Activated CD4-positive, alpha-beta T cell treated with anti-CD3 and anti-CD28 coated beads, Interleukin-2, amount 10 ng/mL, durations not matched to agents 7 days and 5 days (primary cell): Measurements from ENCODE around the gene CCDC152. TPM values are rescaled to one million over a fixed set of nuclear protein-coding genes. Genes with fewer than 3 reads are reported as not detected.
"Not testable (repeated sequence)": the region's sequence is repeated elsewhere in the genome, so short reads cannot be mapped to it uniquely, and the experiment has no call there.

Experiments
- CTCF ChIA-PET: fragments of 350-600 bp; sonication (Branson Sonifier 250); formaldehyde crosslinking; loops from one replicate; lab custom pipeline; 2021; ENCODE audit warnings: antibody characterized with exemption; lab: Charles Lee
- POLR2A ChIA-PET: fragments of 350-600 bp; sonication (Branson Sonifier 250); formaldehyde crosslinking; loops from one replicate; lab custom pipeline; 2021; ENCODE audit warnings: antibody characterized with exemption; lab: Charles Lee
- DNase-seq: peaks from one replicate; pipeline ENCODE4 v3.0.0-alpha.2; 2020
- H3K27ac Mint-ChIP-seq: one replicate; pipeline ENCODE4 v1.8.0; 2021; ENCODE audit warnings: mild to moderate bottlenecking, moderate library complexity, mixed read lengths
- H3K27me3 Mint-ChIP-seq: one replicate; pipeline ENCODE4 v1.8.0; 2021; ENCODE audit warnings: mixed read lengths
- H3K36me3 Mint-ChIP-seq: one replicate; pipeline ENCODE4 v1.8.0; 2021; ENCODE audit warnings: low read depth, mixed read lengths
- H3K4me1 Mint-ChIP-seq: one replicate; pipeline ENCODE4 v1.8.0; 2021; ENCODE audit warnings: mixed read lengths
- H3K4me3 Mint-ChIP-seq: one replicate; pipeline ENCODE4 v1.8.0; 2021; ENCODE audit warnings: mild to moderate bottlenecking, moderate library complexity, mixed read lengths
- H3K9me3 Mint-ChIP-seq: one replicate; pipeline ENCODE4 v1.8.0; 2021; ENCODE audit warnings: mixed read lengths
- total RNA-seq, 2 experiments: library from RNA; stranded (reverse); gene quantifications; one replicate each; pipeline ENCODE4 v1.2.3, GENCODE V29; 2021

Gene CCDC152
- 1 to 10 TPM; 4.8 to 5.2 TPM for total RNA-seq

DNA sequence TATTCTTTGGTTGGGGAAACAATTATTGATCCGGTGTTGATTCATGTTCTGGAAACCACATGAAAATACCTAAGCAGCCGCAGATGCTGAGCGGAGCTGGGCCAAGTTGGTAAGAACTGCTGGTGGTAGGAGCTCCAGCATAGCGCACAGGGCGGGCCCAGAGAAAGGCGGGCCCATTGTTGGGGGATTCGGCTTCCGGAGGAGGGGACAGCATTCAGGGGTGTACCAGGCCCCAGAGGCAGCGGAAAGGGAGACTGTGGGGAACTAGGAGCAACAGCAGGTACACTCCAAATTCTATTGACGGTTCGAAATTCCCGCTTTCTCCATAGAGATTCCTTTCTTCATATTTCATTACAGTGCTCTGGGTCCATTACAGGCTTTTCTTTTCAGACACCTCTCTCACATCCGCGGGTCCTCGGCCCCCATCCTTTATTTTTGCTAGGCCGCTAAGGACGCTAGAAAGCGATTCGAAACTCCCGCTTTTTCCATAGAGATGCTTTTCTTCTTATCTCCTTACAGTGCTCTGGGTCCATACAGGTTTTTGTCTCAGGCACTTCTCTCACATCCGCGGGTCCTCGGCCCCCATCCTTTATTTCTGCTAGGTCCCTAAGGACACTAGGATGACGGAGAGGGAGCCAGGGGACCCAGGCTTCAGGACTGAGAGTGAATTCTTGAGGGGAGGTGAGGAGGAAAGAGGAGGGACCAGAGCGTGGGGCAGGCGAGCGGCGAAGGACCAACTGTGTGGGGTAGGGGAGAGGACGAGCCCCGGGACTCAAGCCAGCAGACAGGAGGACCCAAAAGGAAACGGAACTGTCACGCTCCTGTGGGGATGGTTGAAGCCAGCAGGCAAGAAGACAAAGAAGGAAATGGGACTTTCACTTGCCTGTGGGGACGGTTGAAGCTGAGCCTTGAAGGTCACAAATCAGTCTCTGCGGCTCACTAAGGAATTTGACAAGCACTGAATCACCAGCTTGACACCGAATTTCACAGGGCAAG lies at the start of gene CCDC152:
TSS of gene CCDC152 (plus strand) at position 213 of the 996 bp plus-strand sequence. CDS start 2,304 bp downstream, outside the sequence.
- CTCF ChIA-PET: interaction anchor here (0.9 kb wide), 1 partner anchor 12 kb away, joined by 4 read pairs; no protein-coding TSS in a partner anchor
- POLR2A ChIA-PET: no interaction called here
- peaks cover 15% of the 10 kb centered on the region for H3K27me3 Mint-ChIP-seq

DNA sequence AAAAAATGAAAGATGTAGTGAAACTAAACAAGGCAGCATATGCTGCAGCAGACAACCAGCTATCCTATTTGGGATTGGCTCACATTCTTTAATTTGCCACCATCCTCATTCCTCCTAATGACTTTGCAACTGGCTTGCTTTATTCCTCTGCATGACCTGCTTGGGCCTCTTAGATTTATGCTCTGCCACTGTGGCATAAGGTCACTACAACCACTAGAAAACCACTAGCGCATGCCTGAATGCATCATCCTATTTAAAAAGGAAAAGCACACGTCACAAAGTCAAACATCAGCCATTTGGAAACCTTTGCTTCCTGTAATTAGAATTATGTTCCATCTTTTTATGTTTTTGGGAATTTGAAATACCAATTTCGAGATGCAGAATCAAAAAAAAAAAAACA lies 40.8 kb upstream of the CCDC152 start:
- Mint-ChIP-seq H3K27me3 (peaks cover 36% of the 10 kb centered on the region), H3K4me3 (no peak overlapping the region), H3K27ac (no peak overlapping the region), H3K4me1 (peaks cover 23% of the 10 kb centered on the region), H3K9me3 (no peaks in the 10 kb centered on the region), H3K36me3 (no peaks in the 10 kb centered on the region)
- CTCF ChIA-PET: interaction anchor here (1.5 kb wide), 1 partner anchor 11 kb away, joined by 3 read pairs; no protein-coding TSS in a partner anchor
- no peak for DNase-seq
- POLR2A ChIA-PET: no interaction called here

More for the DNA sequence above, at the start of gene CCDC152:
- peak; percentile 64 for DNase-seq
- H3K9me3 Mint-ChIP-seq: no peaks in the 10 kb centered on the region
- H3K4me1 Mint-ChIP-seq: peaks cover 17% of the 10 kb centered on the region
- H3K36me3 Mint-ChIP-seq: peaks cover 2% of the 10 kb centered on the region
- peak within 1 kb of the TSS; percentile 64 for H3K27ac Mint-ChIP-seq
- peak within 1 kb of the TSS; percentile 78 for H3K4me3 Mint-ChIP-seq

GRCh38 chr5:42718591-42718990 lies 38.0 kb upstream of the CCDC152 start:
- POLR2A ChIA-PET: interaction anchor here (0.7 kb wide), 1 partner anchor 194 kb away, joined by 4 read pairs; no protein-coding TSS in a partner anchor
- Mint-ChIP-seq H3K4me1 (peaks cover 32% of the 10 kb centered on the region), H3K36me3 (no peaks in the 10 kb centered on the region), H3K27ac (peak overlapping the region; percentile 34), H3K9me3 (no peaks in the 10 kb centered on the region), H3K27me3 (peaks cover 41% of the 10 kb centered on the region), H3K4me3 (peak overlapping the region; percentile 17)
- peak; percentile 50 for DNase-seq
- CTCF ChIA-PET: interaction anchor here (1.0 to 1.4 kb wide), 2 partner anchors 23 to 26 kb away, joined by 3 to 6 read pairs; no protein-coding TSS in a partner anchor

DNA sequence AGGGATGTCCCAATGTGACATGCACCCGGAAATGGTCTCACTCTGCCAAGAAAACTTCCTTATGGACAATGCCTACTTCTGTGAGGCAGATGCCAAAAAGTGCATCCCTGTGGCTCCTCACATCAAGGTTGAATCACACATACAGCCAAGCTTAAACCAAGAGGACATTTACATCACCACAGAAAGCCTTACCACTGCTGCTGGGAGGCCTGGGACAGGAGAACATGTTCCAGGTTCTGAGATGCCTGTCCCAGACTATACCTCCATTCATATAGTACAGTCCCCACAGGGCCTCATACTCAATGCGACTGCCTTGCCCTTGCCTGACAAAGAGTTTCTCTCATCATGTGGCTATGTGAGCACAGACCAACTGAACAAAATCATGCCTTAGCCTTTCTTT lies 37.6 kb upstream of the CCDC152 start:
- DNase-seq: no peak
- H3K27ac Mint-ChIP-seq: peak overlapping the region; percentile 34
- POLR2A ChIA-PET: interaction anchor here (0.7 kb wide), 1 partner anchor 193 kb away, joined by 4 read pairs; no protein-coding TSS in a partner anchor
- peaks cover 32% of the 10 kb centered on the region for H3K4me1 Mint-ChIP-seq
- CTCF ChIA-PET: interaction anchor here (1.0 to 1.4 kb wide), 2 partner anchors 22 to 26 kb away, joined by 3 to 6 read pairs; no protein-coding TSS in a partner anchor
- H3K9me3 Mint-ChIP-seq: no peaks in the 10 kb centered on the region
- no peaks in the 10 kb centered on the region for H3K36me3 Mint-ChIP-seq
- H3K4me3 Mint-ChIP-seq: peak overlapping the region; percentile 17
- H3K27me3 Mint-ChIP-seq: peaks cover 38% of the 10 kb centered on the region

GRCh38 chr5:42720251-42720650 lies 36.4 kb upstream of the CCDC152 start:
- no peaks in the 10 kb centered on the region for H3K36me3 Mint-ChIP-seq
- no peaks in the 10 kb centered on the region for H3K9me3 Mint-ChIP-seq
- peak overlapping the region; percentile 82 for H3K27ac Mint-ChIP-seq
- ChIA-PET POLR2A (no interaction called here), CTCF (no interaction called here)
- H3K4me3 Mint-ChIP-seq: peak overlapping the region; percentile 24
- H3K27me3 Mint-ChIP-seq: peaks cover 38% of the 10 kb centered on the region
- H3K4me1 Mint-ChIP-seq: peaks cover 32% of the 10 kb centered on the region
- DNase-seq: peak; percentile 29

DNA sequence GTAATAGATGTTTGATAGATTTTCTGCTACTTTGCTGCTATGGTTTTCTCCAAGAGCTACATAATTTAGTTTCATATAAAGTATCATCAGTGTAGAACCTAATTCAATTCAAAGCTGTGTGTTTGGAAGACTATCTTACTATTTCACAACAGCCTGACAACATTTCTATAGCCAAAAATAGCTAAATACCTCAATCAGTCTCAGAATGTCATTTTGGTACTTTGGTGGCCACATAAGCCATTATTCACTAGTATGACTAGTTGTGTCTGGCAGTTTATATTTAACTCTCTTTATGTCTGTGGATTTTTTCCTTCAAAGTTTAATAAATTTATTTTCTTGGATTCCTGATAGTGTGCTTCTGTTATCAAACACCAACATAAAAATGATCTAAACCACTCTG lies 35.1 kb upstream of the CCDC152 start:
- H3K4me3 Mint-ChIP-seq: no peak overlapping the region
- no peak overlapping the region for H3K27ac Mint-ChIP-seq
- ChIA-PET POLR2A (no interaction called here), CTCF (interaction anchor here (0.7 to 1.9 kb wide), 3 partner anchors 11 to 973 kb away, joined by 3 to 9 read pairs (median 3); no protein-coding TSS in a partner anchor)
- H3K9me3 Mint-ChIP-seq: no peaks in the 10 kb centered on the region
- H3K4me1 Mint-ChIP-seq: peaks cover 32% of the 10 kb centered on the region
- H3K36me3 Mint-ChIP-seq: no peaks in the 10 kb centered on the region
- peaks cover 45% of the 10 kb centered on the region for H3K27me3 Mint-ChIP-seq
- no peak for DNase-seq

DNA sequence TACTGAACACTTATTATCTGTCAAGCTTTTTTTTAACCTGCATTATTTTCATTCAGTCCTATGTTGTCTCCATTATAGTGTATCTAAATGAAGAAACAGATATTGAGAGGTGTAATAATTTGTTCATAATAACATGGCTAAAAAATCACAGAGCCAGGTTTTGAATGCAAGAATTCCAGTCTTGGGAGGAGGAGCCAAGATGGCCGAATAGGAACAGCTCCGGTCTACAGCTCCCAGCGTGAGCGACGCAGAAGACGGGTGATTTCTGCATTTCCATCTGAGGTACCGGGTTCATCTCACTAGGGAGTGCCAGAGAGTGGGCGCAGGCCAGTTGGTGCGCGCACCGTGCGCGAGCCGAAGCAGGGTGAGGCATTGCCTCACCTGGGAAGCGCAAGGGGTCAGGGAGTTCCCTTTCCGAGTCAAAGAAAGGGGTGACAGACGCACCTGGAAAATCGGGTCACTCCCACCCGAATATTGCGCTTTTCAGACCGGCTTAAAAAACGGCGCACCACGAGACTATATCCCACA lies 22.0 kb upstream of the CCDC152 start:
- H3K4me3 Mint-ChIP-seq, CTCF ChIA-PET, H3K27me3 Mint-ChIP-seq, H3K27ac Mint-ChIP-seq, H3K36me3 Mint-ChIP-seq, DNase-seq, H3K4me1 Mint-ChIP-seq, H3K9me3 Mint-ChIP-seq, POLR2A ChIA-PET: not testable (repeated sequence)

DNA sequence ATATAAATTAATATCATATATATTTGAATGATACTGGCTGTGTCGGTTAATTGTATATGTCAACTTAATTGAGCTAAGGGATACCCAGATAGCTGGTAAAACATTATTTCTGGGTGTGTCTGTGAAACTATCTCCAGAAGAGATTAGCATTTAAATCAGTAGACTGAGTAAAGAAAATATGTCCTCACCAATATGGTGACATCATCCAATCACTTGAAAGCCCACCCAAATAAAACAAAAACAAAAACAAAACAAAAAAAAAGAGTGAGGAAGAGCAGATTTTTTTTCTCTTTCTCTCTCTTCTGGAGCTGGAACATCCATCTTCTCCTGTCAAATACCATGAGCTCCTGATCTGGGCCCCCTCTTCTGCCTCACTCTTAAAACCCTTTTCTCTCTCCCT lies 15.7 kb upstream of the CCDC152 start:
- H3K4me3 Mint-ChIP-seq: no peak overlapping the region
- H3K27ac Mint-ChIP-seq: no peak overlapping the region
- no peaks in the 10 kb centered on the region for H3K4me1 Mint-ChIP-seq
- ChIA-PET POLR2A (interaction anchor here (0.6 kb wide), 1 partner anchor 278 kb away, joined by 3 read pairs; no protein-coding TSS in a partner anchor), CTCF (interaction anchor here (1.2 kb wide), 1 partner anchor 22 kb away, joined by 3 read pairs; no protein-coding TSS in a partner anchor)
- H3K9me3 Mint-ChIP-seq: no peaks in the 10 kb centered on the region
- DNase-seq: no peak
- no peaks in the 10 kb centered on the region for H3K27me3 Mint-ChIP-seq
- no peaks in the 10 kb centered on the region for H3K36me3 Mint-ChIP-seq

DNA sequence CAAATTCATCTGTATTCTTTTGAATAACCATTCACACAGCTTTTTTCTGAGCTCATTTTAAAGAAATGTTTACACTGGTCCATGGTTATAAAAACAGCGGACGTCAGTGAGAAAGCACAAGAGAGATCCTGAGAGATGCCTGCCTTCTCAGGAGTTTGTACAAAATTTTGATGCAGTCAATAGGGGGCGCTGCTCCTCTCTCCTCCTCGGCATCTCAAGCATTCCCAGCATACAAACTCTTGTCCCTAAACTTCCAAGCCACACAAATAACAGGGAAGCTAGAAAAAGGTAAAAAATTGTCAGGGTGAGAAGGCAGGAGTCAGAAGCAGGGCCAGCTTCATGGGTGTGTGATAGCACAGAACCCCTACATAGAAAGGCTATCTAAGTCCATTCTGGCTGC lies 11.2 kb upstream of the CCDC152 start:
- POLR2A ChIA-PET: no interaction called here

DNA sequence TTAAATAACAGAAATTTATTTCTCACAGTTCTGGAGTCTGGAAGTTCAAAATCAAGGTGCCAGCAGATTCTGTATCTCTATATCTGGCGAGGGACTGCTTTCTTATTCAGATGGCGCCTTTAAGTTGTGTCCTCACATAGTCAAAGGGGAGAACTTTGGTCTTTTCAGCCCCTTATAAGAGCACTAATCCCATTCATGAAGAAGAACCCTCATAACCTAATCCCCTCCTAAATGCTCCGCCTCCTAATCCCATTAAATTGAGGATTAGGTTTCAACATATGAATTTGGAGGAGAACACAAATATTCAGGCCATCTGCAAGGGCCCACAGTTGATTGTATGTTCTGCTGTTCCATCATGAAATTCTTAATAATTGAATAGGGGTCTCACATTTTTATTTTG lies 10.8 kb upstream of the CCDC152 start:
- H3K4me1 Mint-ChIP-seq: peaks cover 10% of the 10 kb centered on the region
- H3K4me3 Mint-ChIP-seq: no peak overlapping the region
- H3K36me3 Mint-ChIP-seq: no peaks in the 10 kb centered on the region
- CTCF ChIA-PET: interaction anchor here (1.0 to 2.3 kb wide), 4 partner anchors 10 to 28 kb away, joined by 3 to 6 read pairs (median 4); partner anchors contain the start of gene CCDC152
- H3K27me3 Mint-ChIP-seq: no peaks in the 10 kb centered on the region
- H3K9me3 Mint-ChIP-seq: no peaks in the 10 kb centered on the region
- no peak for DNase-seq
- POLR2A ChIA-PET: no interaction called here
- no peak overlapping the region for H3K27ac Mint-ChIP-seq

More for the DNA sequence above, 11.2 kb upstream of the CCDC152 start:
- no peak overlapping the region for H3K27ac Mint-ChIP-seq
- DNase-seq: no peak
- H3K36me3 Mint-ChIP-seq: no peaks in the 10 kb centered on the region
- no peaks in the 10 kb centered on the region for H3K9me3 Mint-ChIP-seq
- no peak overlapping the region for H3K4me3 Mint-ChIP-seq
- H3K27me3 Mint-ChIP-seq: no peaks in the 10 kb centered on the region
- CTCF ChIA-PET: interaction anchor here (1.0 to 2.3 kb wide), 4 partner anchors 11 to 27 kb away, joined by 3 to 6 read pairs (median 4); partner anchors contain the start of gene CCDC152
- H3K4me1 Mint-ChIP-seq: peaks cover 10% of the 10 kb centered on the region

GRCh38 chr5:42749020-42749419 lies 7.6 kb upstream of the CCDC152 start:
- H3K4me1 Mint-ChIP-seq: peaks cover 10% of the 10 kb centered on the region

GRCh38 chr5:42750507-42750906 lies 6.1 kb upstream of the CCDC152 start:
- POLR2A ChIA-PET: interaction anchor here (0.6 kb wide), 1 partner anchor 825 kb away, joined by 3 read pairs; the partner anchor contains the start of gene FBXO4

More at GRCh38 chr5:42749020-42749419, 7.6 kb upstream of the CCDC152 start:
- Mint-ChIP-seq H3K36me3 (no peaks in the 10 kb centered on the region), H3K9me3 (no peaks in the 10 kb centered on the region), H3K4me3 (no peak overlapping the region), H3K27me3 (peaks cover 3% of the 10 kb centered on the region), H3K27ac (no peak overlapping the region)
- CTCF ChIA-PET: no interaction called here
- peak; percentile 7 for DNase-seq
- POLR2A ChIA-PET: no interaction called here

More at GRCh38 chr5:42750507-42750906, 6.1 kb upstream of the CCDC152 start:
- Mint-ChIP-seq H3K27ac (no peak overlapping the region), H3K4me3 (no peak overlapping the region), H3K4me1 (peaks cover 10% of the 10 kb centered on the region), H3K9me3 (no peaks in the 10 kb centered on the region), H3K27me3 (peaks cover 6% of the 10 kb centered on the region), H3K36me3 (no peaks in the 10 kb centered on the region)
- CTCF ChIA-PET: interaction anchor here (0.6 to 1.0 kb wide), 2 partner anchors 61 to 469 kb away, joined by 3 read pairs; no protein-coding TSS in a partner anchor
- DNase-seq: no peak
